Nephron progenitor cell (in vitro differentiated cells): Measurements from ENCODE around the gene CNGA1.
"Not testable (repeated sequence)": the region's sequence is repeated elsewhere in the genome, so short reads cannot be mapped to it uniquely, and the experiment has no call there.

Source experiments
- DNase-seq: peaks from one replicate; pipeline ENCODE4 v3.0.0; 2021
- H3K27ac Mint-ChIP-seq: 2 replicates; pipeline ENCODE4 v1.8.0; 2021; ENCODE audit warnings: mild to moderate bottlenecking, moderate library complexity, mixed read lengths
- H3K27me3 Mint-ChIP-seq: 2 replicates; pipeline ENCODE4 v1.8.0; 2021; ENCODE audit warnings: mild to moderate bottlenecking, low read depth, mixed read lengths; ENCODE audit not compliant: poor library complexity
- H3K36me3 Mint-ChIP-seq: 2 replicates; pipeline ENCODE4 v1.8.0; 2021; ENCODE audit warnings: low read depth, mixed read lengths
- H3K4me1 Mint-ChIP-seq: 2 replicates; pipeline ENCODE4 v1.8.0; 2021; ENCODE audit warnings: mixed read lengths
- H3K4me3 Mint-ChIP-seq: 2 replicates; pipeline ENCODE4 v1.8.0; 2021; ENCODE audit warnings: mild to moderate bottlenecking, moderate library complexity, mixed read lengths
- H3K9me3 Mint-ChIP-seq: 2 replicates; pipeline ENCODE4 v1.8.0; 2021; ENCODE audit warnings: mild to moderate bottlenecking, moderate library complexity, mixed read lengths
- CTCF ChIP-seq: fragments of 200-600 bp; sonication (generic); IDR thresholded peaks from 2 replicates; pipeline ENCODE4 v1.5.0; 2021; ENCODE audit warnings: antibody characterized with exemption

The CNGA1 gene

GRCh38 chr4:48018112-48018511 lies 1.6 kb upstream of the CNGA1 start:
- H3K27ac Mint-ChIP-seq = no peak overlapping the region
- peak overlapping the region; percentile 15 for H3K4me3 Mint-ChIP-seq
- H3K9me3 Mint-ChIP-seq = peaks cover 11% of the 10 kb centered on the region
- no peaks in the 10 kb centered on the region for H3K36me3 Mint-ChIP-seq
- H3K27me3 Mint-ChIP-seq = peaks cover 49% of the 10 kb centered on the region
- DNase-seq = no peak
- no peak for TF ChIP-seq CTCF
- H3K4me1 Mint-ChIP-seq = peaks cover 8% of the 10 kb centered on the region

GRCh38 chr4:48017108-48017571 lies 659 bp upstream of the CNGA1 start:
- TF ChIP-seq CTCF = no peak
- no peaks in the 10 kb centered on the region for H3K36me3 Mint-ChIP-seq
- H3K9me3 Mint-ChIP-seq = peaks cover 11% of the 10 kb centered on the region
- H3K27ac Mint-ChIP-seq = no peak overlapping the region
- H3K4me1 Mint-ChIP-seq = peaks cover 8% of the 10 kb centered on the region
- H3K4me3 Mint-ChIP-seq = peak overlapping the region; percentile 83
- DNase-seq = peak; percentile 68
- peaks cover 47% of the 10 kb centered on the region for H3K27me3 Mint-ChIP-seq

GRCh38 chr4:48015678-48016077 lies 803 bp downstream of the CNGA1 start:
- Mint-ChIP-seq H3K27ac (no peak overlapping the region), H3K36me3 (no peaks in the 10 kb centered on the region), H3K27me3 (peaks cover 46% of the 10 kb centered on the region), H3K4me1 (peaks cover 8% of the 10 kb centered on the region), H3K9me3 (peaks cover 25% of the 10 kb centered on the region), H3K4me3 (peak overlapping the region; percentile 80)
- TF ChIP-seq CTCF = no peak
- no peak for DNase-seq

- peaks cover 28% of the 10 kb centered on the region for H3K9me3 Mint-ChIP-seq
- H3K27ac Mint-ChIP-seq = no peak overlapping the region
- no peak overlapping the region for H3K4me3 Mint-ChIP-seq
- no peak for DNase-seq
- no peak for TF ChIP-seq CTCF
- H3K36me3 Mint-ChIP-seq = no peaks in the 10 kb centered on the region
- peaks cover 8% of the 10 kb centered on the region for H3K4me1 Mint-ChIP-seq
- peaks cover 42% of the 10 kb centered on the region for H3K27me3 Mint-ChIP-seq
These were observed 1.3 kb downstream of the CNGA1 start for GRCh38 chr4:48015216-48015615.

- H3K9me3 Mint-ChIP-seq = peaks cover 48% of the 10 kb centered on the region
- H3K4me1 Mint-ChIP-seq = peaks cover 8% of the 10 kb centered on the region
- no peak for TF ChIP-seq CTCF
- peaks cover 21% of the 10 kb centered on the region for H3K27me3 Mint-ChIP-seq
- no peak for DNase-seq
- H3K27ac Mint-ChIP-seq = no peak overlapping the region
- H3K36me3 Mint-ChIP-seq = no peaks in the 10 kb centered on the region
- no peak overlapping the region for H3K4me3 Mint-ChIP-seq
These were observed 3.7 kb downstream of the CNGA1 start for GRCh38 chr4:48012824-48013223.

- Mint-ChIP-seq H3K4me3 (no peak overlapping the region), H3K27ac (no peak overlapping the region), H3K4me1 (peaks cover 4% of the 10 kb centered on the region), H3K36me3 (no peaks in the 10 kb centered on the region), H3K27me3 (peaks cover 10% of the 10 kb centered on the region), H3K9me3 (peaks cover 58% of the 10 kb centered on the region)
- no peak for TF ChIP-seq CTCF
- no peak for DNase-seq
These were observed 4.8 kb downstream of the CNGA1 start for GRCh38 chr4:48011722-48012121.

GRCh38 chr4:48010906-48011305 lies 5.6 kb downstream of the CNGA1 start:
- H3K27me3 Mint-ChIP-seq = not testable (repeated sequence)

More at GRCh38 chr4:48010906-48011305, 5.6 kb downstream of the CNGA1 start:
- not testable (repeated sequence) for H3K4me1 Mint-ChIP-seq, H3K27ac Mint-ChIP-seq, H3K4me3 Mint-ChIP-seq, DNase-seq, H3K36me3 Mint-ChIP-seq
- H3K9me3 Mint-ChIP-seq = peaks cover 66% of the 10 kb centered on the region
